Cortex of kidney (tissue), 1 donor: ENCODE measurements around the gene NUDT13.
"Not testable (repeated sequence)": the region's sequence is repeated elsewhere in the genome, so short reads cannot be mapped to it uniquely, and the experiment has no call there.

ENCODE experiments used
- DNase-seq: peaks from one replicate; lab custom pipeline; 2025; lab: John Stamatoyannopoulos, UW

The NUDT13 gene

DNA sequence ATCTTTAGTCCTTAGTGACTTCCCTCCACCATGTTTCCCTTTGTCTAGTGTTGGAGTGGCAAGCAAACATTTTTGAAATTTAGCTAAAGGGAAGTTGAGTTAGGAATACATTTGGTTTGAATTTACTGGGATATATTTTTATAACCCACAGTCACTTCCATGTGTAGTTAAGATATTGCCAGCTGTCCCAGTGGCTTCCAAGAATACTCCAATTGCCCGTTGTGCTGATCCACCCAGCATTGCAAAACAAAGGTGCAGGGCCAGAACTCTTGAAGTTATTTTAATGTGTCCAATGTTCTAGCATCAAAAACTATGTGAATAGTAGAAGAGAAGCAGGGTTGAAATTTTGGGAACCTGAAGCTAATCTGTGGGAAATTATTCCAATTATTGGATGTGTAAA, 11.1 kb upstream of the NUDT13 start:
- DNase-seq, result no peak

GRCh38 chr10:73106301-73106700, 4.0 kb upstream of the NUDT13 start:
- DNase-seq, result no peak

DNA sequence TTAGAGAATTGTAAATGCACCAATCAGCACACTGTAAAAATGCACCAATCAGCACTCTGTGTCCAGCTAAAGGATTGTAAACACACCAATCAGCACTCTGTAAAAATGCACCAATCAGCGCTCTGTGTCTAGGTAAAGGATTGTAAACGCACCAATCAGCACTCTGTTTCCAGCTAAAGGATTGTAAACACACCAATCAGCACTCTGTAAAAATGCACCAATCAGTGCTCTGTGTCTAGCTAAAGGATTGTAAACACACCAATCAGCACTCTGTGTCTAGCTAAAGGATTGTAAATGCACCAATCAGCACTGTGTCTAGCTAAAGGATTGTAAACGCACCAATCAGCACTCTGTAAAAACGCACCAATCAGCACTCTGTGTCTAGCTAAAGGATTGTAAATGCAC, 1.0 kb upstream of the NUDT13 start:
- DNase-seq, result not testable (repeated sequence)

DNA sequence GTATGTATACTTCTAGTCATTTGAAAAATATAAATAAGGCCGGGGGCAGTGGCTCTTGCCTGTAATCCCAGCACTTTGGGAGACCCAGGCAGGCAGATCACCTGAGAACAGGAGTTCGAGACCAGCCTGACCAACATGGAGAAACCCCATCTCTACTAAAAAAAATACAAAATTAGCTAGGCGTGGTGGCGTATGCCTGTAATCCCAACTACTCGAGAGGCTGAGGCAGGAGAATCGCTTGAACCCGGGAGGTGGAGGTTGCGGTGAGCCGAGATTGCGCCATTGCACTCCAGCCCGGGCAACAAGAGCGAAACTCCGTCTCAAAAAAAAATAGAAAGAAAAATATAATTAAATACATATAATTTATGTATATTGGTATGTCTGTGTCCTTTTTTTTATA, 1.8 kb downstream of the NUDT13 start:
- DNase-seq, result not testable (repeated sequence)

DNA sequence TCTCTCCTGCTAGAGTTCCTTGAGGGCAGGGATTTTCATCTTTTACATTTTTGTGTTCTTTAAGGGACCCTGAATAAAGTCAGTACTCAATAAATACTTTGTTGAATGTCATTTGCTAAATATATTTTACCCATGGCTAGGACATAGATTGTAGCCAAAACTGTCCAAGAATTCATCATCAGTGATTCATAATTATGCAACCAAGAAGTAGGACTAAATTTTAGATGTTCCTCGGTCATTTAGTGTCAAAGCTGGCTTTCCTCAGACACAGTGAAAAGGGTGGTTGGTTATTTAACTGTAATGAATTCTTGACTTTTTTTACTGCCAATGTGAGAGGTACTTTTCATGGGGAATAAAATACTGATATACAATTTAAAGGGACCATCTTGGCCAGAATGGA, 3.3 kb downstream of the NUDT13 start:
- DNase-seq, result no peak

DNA sequence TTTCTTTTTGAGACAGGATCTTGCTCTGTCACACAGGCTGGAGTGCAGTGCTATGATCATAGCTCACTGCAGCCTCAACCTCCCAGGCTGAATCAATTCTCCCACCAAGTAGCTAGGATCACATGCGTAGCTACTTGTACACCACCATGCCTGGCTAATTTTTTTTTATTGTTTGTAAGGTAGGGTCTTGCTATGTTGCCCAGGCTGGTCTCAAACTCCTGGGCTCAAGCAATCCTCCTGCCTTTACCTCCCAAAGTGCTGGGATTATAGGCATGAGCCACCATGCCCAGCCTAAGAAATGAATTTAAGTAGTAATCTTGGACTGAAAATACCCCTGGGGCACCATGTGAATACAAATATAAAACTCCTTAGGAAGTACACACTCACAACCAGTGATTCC, 5.8 kb downstream of the NUDT13 start:
- DNase-seq, result no peak

- DNase-seq, result no peak
These were observed 7.9 kb downstream of the NUDT13 start for GRCh38 chr10:73117976-73118743.

DNA sequence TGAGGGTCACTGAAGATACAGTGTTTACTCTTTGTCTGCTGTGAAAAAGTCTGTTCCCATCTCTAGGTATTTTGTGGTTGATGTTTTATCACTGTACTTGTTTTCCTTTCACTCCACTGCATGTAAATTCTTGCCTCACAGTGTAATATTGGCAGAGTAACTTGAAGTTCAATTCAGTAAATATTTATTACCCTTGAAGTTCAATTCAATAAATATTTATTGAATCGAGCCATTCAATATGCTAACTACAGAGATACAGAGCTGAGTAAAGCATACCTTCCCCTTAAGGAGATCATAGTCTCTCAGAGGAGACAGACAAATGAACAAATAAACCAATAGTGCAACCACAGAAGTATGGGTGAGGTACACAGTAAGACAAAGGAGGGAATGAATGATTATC, 9.2 kb downstream of the NUDT13 start:
- no peak for DNase-seq

- no peak for DNase-seq
These were observed 9.7 kb downstream of the NUDT13 start for GRCh38 chr10:73119952-73120351.

DNA sequence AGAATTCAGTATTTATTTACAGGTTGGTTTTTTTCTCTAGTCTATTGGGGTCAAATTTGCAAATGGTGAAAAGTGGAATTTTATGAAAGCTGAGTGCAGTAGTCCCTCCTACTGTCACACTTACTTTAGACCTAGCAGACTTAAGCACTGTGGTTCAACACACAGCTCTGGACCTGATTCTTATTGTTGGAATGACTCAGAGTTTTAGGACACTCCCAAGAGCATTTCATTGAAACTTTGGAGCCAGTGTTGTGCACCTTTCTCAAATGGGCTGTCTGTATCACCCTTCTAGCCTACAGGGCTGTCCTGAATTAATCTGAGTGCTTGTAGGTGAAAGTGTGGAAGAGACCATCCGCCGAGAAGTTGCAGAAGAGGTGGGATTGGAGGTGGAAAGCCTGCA, 16.1 kb downstream of the NUDT13 start:
- DNase-seq, result no peak

GRCh38 chr10:73131301-73131700, 21.0 kb downstream of the NUDT13 start:
- no peak for DNase-seq

DNA sequence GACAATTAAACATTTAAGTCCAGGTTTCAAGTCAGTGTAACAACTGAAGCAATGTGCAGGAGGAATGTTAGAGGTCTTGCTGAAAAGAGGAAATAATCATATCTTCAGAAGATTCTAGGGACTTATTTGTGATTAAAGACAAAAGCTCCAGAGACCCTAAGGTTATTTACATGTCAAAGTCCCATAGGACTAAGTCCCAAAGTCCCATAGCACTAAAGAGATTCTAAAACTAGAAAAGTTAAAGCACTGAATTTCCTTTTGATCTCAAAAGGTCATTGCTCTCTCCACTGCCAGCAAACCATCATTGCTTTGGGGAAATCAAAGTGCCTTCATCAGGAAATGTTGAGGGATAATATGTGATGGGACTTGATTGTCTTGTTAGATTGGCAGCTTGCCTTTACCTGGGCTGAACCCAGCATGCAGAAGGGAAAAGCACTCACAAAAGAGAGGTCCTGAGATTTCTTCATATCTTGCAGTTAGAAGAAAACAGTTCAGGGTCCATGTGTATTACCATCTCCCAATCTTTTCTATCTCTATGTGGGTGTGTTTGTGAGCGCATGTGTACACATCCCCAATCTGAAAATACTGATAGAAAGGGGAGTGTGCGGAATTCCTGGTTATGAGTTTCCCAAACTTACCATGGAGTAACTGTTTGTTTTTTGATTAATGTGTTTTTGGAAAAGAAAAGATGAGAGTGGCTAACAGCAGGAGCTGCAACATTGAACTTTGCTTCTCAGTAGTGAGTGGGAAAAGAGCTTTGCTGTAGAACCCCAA, 21.8 kb downstream of the NUDT13 start:
- DNase-seq, result no peak

- no peak for DNase-seq
These were observed 24.5 kb downstream of the NUDT13 start for GRCh38 chr10:73134727-73135126.

GRCh38 chr10:73136627-73137026, 26.4 kb downstream of the NUDT13 start:
- no peak for DNase-seq

DNA sequence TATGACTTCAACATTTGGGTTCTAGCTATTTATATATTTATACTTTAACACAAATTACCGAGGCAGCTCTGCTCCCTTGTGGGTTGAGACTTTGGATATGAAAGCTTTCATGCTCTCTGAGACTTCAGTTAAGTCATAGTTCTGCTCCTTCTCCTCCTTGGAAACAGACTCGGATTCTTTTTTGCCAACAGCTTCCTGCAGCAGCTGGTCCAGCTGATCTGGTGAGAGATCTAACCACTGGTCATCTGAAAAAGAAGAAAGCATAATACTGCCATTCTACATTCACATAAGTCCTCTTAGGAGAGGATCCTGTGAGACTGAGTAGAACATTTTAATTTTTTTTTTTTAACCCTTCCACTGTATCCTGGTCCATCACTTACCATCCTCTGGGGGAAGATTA, 29.0 kb downstream of the NUDT13 start:
- DNase-seq, result no peak

- no peak for DNase-seq
These were observed 31.3 kb downstream of the NUDT13 start for GRCh38 chr10:73141603-73142002.

DNA sequence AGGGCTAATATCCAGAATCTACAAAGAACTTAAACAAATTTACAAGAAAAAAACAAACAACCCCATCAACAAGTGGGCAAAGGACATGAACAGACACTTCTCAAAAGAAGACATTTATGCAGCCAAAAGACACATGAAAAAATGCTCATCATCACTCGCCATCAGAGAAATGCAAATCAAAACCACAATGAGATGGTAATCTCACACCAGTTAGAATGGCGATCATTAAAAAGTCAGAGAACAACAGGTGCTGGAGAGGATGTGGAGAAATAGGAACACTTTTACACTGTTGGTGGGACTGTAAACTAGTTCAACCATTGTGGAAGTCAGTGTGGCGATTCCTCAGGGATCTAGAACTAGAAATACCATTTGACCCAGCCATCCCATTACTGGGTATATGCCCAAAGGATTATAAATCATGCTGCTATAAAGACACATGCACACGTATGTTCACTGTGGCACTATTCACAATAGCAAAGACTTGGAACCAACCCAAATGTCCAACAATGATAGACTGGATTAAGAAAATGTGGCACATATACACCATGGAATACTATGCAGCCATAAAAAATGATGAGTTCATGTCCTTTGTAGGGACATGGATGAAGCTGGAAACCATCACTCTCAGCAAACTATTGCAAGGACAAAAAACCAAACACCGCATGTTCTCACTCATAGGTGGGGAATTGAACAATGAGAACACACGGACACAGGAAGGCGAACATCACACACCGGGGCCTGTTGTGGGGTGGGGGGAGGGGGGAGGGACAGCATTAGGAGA, 40.6 kb downstream of the NUDT13 start:
- DNase-seq, result not testable (repeated sequence)

- DNase-seq, result no peak
These were observed 41.8 kb downstream of the NUDT13 start for GRCh38 chr10:73152009-73152408.

- no peak for DNase-seq
These were observed 45.8 kb downstream of the NUDT13 start for GRCh38 chr10:73156054-73156453.

GRCh38 chr10:73159038-73159648, 48.9 kb downstream of the NUDT13 start:
- DNase-seq, result no peak

DNA sequence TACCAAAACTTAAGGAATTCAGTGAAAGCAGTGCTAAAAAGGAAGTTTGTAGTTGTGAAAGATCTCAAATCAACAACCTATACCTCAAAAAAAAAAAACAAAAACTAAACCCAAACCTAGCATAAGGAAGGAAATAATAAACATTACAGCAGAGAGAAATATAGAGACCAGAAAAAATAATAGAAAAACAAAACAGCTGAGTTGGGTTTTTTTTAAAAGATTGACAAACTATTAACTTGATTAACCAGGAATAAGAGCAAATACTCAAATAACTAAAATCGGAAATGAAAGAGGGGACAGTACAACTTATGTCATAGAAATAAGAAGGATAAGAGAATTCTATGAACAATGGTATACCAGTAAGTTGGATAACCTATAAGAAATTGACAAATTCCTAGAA, 50.8 kb downstream of the NUDT13 start:
- no peak for DNase-seq

DNA sequence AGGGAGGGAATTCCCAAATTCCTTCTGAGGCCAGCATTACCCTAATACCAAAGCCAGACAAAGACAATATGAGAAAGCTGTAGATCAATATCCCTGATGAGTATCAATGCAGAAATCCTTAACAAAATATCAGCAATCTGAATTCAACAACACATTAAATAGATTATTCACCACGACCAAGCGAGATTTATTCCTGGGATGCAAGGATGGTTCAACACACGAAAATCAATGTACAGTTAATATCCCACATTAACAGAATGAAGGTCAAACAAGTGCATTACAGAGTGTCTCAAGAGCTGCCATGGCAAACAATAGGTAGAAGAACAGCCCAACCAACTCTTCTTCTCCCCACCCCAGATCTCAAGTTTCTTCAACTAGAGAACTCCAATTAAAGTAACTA, 51.4 kb downstream of the NUDT13 start:
- DNase-seq, result no peak
